CD4-positive, alpha-beta T cell treated with Interleukin-10 for 1 hour (primary cell): ENCODE results near the gene RMI2.
A peak's percentile ranks its signal among the peaks of the same experiment; 100 is the strongest.

Experiments
- DNase-seq: peaks from one replicate; pipeline ENCODE4 v3.0.0-alpha.2; 2020

RMI2 gene

DNA sequence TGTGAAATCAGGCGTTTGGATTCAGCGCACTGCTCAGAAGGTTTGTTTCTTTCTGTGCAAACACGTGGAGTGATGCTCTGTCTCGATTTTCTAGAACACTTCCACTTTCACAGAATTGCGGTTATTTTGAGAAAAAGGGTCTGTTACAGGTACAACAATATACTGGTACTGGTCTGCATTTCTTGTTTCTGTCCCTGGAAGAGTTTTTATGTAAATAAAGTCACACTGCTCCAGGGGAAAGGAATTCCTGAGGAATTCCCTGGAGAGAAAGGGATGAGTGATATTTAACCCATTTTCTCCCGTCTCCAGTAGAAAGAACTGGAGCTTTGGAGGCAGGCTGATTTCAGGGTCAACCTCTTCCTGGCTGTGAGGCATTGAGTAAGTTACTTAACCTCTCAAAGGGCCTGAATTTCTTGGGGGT, 16.2 kb upstream of the RMI2 start:
- DNase-seq, result no peak

DNA sequence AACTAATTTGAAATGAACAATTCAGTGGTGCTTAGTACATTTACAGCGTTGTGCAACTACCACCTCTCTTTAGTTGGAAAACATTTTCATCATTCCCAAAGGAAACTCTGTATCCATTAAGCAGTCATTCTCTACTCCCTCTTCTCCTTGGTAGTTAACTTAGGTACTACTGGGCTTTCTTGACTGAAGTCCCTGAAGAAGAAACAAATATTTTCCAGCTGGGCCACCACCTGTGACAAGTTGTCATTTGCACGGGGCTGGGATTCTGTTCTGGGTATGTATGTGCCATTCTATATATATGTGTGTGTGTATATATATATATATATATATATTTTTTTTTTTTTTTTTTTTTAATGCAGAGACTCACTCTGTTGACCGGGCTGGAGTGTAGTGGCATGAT, 15.4 kb upstream of the RMI2 start:
- no peak for DNase-seq

DNA sequence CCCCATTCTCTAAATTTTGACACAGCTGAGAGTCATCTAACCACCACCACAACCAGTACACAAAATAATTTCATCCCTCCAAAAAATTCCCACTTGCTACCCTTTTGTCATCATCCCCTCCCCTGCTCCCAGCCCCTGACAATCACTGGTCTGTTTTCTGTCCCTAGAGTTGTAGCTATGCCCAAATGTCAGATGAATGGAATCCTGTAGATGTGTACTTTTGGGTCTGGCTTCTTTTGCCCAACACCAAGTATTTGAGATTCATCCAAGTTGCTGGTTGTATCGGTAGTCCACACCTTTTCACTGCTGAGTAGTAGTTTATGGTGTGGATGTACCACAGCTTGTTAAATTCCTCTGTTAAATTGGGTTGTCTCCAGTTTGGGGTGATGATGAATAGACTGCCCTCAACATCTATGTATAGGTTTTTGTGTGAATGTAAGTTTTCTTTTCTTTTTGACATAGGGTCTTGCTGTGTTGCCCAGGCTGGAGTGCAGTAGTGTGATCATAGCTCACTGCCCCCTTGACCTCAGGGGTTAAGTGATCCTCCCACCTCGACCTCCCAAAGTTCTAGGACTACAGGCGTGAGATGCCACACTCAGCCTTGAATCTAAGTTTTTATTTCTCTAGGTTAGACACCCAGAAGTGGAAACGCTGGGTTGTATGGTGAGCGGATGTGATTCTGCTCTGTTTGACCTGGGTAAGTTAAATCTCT, 14.6 kb upstream of the RMI2 start:
- no peak for DNase-seq

DNA sequence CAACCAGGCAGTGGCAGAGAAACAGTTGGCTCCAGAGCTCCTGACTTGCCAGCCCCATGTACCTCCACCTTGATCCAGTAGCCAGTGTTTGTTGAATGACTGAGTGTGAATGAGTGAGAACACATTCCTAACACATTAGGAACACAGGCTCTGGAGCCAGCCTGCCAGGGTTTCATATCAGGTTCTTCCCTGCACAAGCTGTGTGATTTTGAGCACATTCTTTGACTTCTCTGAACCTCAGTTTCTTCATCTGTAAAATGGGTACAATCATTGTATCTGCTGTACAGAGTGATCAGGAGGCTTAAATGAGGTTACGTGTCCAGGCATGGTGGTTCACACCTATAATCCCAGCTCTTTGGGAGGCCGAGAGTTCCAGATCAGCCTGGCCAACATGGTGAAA, 13.3 kb upstream of the RMI2 start:
- no peak for DNase-seq

DNA sequence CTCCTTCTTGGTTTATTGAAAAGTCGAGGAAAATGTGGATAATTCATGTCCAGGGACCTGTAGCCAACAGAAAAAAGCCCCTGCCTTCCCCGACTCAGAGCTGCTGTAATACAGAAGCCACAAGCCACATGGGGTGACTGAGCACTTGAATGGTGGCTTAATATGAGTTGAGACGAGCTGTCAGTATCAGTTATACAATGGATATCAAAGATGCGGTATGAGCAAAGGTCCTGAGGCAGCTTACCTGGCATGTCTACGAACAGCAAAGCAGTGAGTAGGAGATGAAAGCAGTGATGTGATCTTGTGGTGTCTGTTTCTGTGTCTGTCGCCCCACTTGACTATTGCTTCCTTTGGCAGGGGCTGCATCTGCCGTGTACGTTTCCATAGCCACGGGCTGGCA, 12.2 kb upstream of the RMI2 start:
- no peak for DNase-seq

DNA sequence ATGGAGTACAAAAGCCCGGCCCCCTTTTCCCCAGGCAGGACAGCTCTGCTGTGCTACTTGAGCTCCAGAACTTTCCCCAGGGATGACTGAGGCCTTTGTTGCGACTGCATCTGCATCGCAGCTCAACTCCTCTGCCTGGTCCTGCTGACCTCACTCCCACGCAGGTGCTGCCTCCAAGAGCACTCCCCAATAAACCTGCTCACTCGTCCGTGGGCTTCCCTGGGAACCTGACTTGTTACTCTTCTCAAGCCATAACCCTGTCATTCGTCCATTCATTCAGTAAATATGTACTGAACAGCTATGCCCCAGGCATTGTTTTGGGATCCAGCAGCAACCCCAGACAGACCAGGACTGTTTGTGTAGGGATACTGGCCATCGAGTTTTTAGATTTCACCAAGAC, 11.6 kb upstream of the RMI2 start:
- DNase-seq, result no peak

DNA sequence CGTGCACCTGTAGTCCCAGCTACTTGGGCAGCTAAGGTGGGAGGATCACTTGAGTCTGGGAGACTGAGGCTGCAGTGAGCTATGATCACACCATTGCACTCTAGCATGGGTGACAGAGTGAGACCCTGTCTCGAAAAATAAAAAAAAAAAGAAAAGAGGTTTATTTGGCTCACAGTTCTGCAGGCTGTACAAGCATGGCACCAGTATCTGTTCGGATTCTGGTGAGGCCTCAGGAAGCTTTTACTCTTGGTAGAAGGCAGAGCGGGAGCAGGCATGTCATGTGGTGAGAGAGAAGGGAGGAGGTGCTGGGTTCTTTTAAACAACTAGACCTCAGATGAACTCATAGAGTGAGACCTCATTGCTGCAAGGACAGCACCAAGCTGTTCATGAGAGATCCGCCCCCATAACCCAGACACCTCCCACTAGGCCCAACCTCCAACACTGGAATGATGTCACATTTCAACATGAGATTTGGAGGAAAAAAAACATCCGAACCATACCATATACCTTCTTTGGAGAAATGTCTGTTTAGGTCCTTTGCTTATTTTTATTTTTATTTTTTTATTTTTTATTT, 10.3 kb upstream of the RMI2 start:
- DNase-seq, result no peak

DNA sequence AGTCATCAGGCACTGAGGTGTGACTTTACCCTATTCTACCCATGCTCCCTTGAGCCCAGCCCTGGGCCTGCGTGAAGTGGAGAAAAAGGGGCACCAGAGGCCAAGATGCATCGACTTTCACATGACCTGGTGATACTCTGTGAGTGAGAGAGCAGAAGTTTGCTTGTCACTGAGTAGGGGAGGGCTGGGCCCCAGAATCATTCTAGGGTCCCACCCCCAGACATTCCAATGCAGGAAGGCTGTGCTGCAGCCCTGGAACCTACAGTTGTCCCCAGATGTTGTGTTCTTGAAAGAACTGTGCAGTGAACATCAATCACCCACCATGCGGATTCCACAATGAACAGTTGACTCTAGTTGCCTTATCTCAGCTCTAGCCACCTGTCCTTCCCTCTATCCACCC, 6.2 kb upstream of the RMI2 start:
- DNase-seq, result no peak

DNA sequence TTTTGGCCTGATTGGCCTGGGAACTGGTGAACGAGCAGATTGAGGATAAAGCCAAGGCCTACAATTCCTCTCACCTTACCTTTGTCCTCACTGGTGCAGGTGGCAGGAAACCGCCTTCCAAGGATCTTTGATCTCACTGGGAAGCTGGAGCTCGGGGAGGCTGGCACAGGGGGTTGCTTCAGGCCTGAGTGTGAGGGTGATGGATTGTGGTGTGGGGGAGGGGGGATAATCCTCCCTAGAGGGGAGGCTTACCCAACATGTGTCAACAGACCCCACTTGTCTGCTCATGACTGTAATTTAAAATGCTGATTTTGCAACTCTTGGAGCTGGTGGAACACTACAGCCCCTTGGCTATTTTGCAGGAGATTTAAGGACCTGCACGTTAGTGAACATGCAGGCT, 4.5 kb upstream of the RMI2 start:
- no peak for DNase-seq

DNA sequence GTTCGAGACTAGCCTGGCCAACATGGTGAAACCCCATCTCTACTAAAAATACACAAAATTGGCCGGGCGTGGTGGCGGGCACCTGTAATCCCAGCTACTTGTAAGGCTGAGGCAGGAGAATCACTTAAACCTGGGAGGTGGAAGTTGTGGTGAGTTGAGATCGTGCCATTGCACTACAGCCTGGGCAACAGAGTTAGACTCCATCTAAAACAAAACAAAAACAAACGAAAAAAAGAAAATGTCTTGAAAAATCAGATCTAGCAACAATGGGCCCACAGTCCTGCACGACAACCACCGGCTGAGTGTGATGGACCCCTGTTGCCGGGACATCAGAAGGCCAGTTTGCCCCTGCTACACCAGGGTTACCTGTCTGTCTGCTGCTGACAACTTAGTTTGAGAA, 3.9 kb upstream of the RMI2 start:
- DNase-seq, result no peak

DNA sequence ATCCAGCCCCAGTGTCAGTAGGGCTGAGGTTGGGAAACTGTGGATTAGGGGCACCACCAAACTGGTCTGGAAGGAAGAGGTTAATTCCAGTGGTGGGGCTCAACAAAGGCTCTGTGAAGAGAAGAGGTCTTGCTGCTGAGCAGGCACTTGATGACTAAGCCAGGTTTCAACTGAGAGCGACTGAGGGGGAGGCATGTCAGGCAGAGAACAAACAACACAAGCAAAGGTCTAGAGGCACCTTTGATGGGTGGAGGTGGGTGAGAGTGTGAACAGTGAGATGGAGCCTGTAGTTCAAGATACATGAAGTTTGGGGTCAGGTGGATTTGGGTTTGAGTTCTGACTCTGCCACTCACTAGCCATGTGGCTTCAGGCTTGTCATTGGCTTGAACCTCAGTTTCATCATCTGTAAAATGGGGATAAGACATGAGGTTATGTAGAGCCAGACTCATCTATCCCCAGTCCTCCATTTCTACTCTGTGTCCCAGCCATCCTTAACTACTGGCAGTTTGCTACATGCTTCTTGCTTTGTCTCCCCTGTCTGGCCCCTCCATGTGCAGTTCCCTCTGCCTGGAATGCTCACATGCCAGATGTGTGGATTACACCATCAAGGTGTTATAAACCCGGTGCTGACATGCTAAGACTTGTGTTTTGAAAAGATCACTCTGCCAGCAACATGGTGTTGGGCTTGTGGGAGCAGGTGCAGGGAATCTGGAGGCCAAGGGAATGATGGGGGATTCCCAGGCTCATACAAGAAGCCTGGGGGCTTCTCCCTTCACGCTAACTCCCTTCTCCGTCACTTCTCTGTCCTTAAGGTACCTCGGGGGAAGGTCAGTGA, 3.0 kb upstream of the RMI2 start:
- DNase-seq, result no peak

DNA sequence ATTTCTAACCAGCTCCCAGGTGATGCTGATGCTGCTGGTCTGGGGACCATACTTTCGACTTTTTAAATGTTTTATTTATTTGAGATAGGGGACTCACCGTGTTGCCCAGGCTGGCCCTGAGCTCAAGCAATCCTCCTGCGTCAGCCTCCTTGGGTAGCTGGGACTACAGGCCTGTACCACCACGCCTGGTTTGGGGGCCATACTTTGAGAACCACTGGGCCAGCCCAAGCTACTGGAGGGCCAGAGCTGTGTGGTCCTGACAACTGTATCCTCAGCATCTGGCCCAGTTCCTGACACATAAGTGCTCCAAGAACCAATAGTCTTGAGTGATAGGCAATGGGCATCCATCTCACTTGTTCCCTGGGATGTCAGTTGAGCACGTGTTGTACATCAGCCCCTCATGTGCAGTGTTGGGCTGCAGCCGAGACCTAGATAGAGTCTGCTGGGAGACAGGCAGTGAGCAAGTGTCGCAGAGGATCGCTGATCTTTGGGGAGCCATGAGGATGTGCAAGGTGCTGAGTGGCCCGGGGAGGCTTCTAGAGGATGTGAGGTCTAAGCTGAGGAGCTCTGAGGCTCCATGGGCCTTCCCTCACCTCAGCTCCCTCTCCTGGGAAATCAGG, 1.6 kb downstream of the RMI2 start:
- no peak for DNase-seq

DNA sequence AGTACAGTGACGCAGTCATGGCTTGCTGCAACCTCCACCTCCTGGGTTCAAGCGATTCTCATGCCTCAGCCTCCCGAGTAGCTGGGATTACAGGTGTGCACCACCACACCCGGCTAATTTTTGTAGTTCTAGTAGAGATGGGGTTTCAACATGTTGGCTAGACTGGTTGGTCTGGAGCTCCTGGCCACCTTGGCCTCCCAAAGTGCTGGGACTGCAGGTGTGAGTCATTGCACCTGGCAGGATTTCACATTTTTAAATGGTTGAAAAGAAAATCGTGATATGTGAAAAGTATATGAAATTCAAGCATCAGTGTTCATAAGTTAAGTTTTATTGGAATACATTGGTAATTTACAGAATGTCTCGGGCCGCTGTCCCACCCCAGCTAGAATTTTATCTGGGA, 2.6 kb downstream of the RMI2 start:
- no peak for DNase-seq

DNA sequence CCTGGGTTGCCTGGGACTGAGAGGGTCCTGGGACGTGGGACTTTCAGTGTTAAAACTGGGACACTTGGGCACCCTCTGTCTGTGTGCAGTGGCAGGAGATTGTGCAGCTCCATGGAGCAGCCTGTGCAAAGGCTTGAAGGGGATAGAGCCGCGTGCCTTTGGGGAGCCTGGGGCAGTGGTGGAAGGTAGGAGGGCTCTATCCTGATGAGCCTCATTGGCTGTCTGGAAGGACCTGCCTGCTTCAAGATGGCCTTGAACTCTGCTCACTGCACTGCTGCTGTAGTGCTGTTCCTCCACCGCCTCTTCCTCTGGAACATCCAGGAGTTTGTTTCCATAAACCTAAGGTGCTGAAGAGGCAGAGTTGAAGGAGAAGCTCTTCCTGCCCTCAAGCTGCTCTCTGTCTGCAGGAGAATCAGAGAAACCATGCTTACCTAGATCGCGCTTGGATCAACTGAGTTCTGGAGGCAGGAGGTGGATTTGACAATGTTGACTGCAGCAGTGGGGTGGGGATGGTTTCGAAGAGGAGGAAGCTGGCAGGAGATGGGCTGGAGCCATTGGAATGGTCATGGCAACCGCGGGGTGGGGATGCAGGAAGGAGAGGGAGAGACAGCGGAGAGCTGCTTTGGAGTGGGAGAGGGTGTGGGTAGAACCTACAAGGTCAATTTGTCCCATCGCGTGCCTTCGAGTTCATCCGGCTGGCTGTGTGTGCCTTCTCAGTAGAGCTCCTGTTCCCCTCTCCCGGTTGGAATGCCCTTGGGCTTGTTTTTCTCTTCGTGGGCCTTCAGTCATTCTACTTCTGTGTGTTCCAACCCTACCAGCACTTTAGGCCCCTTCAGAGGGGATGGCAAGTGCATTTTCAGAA, 3.7 kb downstream of the RMI2 start:
- no peak for DNase-seq

DNA sequence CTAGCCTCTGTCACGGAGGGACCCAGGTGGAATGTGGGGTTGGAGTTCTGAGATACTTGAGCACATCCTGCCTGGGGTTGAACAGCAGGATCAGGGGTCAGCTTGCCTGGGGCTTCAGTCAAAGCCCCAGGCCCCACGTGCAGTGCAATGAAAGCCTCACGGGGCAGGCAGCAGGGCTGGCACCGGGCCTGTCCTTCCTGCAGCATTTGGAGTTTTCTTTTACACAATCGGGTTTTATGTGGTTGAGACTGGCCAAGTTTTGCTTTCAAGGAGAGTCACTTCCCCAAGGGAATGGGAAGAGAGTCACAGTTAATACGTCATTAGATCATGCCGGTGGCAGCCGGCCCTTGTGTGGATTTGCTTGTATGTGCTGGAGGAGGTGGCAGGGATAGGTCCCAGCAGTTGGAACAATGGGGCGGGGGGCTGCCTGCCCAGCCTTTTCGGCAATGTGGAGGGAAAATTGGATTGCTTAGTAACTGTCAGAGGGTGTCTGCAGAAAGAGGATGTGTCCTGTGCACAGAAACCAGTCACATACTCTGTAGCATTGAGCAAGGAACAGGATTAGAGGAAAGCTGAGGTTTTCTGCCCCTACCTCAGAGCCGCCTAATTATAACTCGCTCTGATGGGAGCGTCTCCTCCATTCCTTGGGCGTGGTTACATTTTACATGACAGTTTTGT, 4.5 kb downstream of the RMI2 start:
- no peak for DNase-seq

DNA sequence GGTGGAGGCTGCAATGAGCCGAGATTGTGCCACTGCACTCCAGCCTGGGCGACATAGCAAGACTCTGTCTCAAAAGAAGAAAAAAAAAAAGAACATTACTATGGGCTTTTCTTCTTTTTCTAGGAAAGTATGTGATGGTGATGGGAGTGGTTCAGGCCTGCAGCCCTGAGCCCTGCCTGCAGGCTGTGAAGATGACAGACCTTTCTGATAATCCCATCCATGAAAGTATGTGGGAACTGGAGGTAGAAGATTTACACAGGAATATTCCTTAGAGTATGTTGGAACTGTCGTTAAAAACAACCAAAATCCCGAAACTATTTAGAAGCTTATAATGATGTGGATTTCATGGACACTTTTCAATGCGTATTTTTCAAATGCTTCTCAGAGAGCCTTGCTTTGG, 5.3 kb downstream of the RMI2 start:
- DNase-seq, result no peak

DNA sequence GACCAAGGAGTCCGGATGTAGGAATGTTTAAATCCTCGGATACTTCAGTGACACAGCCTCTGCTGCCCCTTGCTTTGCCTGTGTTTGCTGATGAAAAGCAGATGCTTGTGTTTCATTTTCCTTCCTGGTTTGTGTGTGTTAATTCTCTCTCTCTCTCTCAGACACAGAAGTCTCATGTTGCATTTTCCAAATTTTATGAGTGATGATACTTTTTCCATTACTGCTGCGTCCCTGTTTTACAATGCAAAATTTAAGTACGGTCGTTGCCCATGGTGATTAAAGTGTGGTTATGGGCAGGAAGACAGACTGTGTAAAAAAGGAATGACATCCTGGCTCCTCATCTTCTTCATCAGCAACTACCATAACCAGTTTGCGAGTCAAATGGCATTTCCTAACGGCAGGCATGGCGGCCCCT, 5.7 kb downstream of the RMI2 start:
- no peak for DNase-seq

DNA sequence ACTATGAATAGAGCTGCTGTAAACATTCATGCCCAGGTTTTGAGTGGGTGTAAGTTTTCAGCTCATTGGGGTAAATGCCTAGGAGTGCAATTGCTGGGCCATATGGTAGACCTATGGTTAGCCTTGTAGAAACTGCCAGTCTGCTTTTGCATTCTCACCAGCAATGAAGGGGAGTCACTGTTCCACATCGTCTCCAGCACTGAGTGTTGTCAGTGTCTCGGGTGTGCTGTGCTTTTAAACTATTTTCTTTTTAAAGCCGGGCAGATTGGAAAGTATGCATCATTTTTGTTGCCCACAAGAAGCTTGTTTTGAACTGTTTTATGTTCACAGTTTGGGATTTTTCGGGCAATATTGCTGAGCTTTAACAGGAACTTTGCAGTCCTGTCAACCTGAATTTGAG, 7.9 kb downstream of the RMI2 start:
- DNase-seq, result no peak

DNA sequence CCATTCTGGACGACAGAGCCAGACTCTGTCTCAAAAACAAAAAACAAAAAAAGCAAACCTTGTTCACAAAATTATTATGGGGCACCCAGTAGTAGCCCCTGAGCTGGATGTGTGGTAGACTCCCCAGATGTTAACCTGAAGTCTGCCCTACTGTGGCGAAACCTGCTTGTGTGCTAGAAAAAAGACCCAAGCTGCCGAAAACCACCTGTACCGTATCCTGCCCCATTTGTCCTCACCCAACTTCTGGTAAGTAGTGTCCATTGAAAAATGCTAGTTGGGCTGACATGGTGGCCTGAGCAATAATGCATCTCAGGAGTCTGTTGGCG, 9.1 kb downstream of the RMI2 start:
- no peak for DNase-seq

DNA sequence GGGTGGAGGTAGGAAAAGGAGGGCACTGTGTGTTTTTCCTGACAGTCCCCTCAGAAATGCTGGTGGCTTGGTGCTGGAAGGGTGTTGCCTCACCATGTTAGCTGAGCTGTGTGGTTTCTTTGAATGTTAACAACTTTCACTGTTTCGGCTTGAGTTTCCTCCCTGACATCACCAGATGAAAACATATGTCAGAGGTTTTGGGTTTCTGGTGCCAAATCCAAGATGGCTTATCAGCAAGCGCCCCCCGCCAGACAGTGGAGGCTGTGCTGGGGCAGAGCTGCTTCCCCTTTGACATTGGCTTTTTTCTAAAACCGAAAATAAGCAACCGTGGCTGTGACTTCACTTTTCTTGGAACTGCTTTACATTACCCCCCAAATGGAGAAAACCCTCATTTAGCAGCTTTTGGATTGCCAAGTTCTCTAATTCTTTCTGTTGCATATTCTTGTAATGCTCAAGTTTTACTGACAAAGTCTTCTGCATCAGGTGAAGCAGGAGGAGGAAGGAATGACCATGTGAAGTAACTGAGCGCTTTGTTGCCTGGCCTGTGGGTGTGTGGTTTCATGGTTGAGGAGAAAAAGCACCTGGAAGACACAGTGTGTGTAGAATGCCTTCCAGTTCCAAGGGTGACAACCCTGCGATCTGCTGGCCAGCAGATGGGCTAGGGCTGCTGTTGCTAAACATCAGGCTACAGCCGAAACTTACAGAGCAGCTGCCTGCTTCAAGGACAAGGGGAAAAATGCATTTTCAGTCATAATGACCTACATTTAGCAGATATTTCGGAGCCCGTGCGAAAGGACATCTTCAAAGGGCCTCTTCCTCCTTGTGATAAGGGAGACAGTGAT, 9.7 kb downstream of the RMI2 start:
- DNase-seq, result peak; percentile 74

DNA sequence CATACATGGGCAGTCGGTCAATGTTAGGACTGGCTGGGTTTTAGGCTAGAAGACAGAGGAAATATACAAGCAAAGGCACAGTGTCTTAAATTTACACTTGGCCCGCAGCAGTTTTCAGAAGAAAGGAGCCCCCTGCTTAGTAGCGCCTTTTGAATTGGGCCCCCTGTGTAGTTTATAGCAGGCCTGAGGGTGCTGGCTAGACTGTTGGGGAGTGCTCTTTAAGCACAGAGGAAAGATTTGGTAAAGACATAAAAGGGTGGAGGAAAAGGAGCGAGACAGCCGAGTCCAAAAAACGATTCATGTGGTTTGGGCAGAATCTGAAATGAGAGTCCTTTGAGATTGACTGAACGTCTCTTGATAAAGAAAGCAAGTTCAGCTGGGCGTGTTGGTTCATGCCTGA, 10.6 kb downstream of the RMI2 start:
- DNase-seq, result no peak
